KOPT-K1 (cell line): ENCODE results near the gene SLC25A11.

ENCODE experiments used
- H3K27ac ChIP-seq: fragments of 200-600 bp; sonication (generic); 2 replicates; pipeline ENCODE4 v1.5.1; 2016; ENCODE audit warnings: antibody characterized with exemption, mild to moderate bottlenecking, low read depth, low read length; ENCODE audit not compliant: poor library complexity, severe bottlenecking
- H3K36me3 ChIP-seq: fragments of 200-600 bp; sonication (generic); 2 replicates; pipeline ENCODE4 v1.5.1; 2017; ENCODE audit warnings: antibody characterized with exemption, mild to moderate bottlenecking, low read length, moderate library complexity; ENCODE audit not compliant: insufficient read depth
- H3K9me3 ChIP-seq: fragments of 200-600 bp; sonication (generic); 2 replicates; pipeline ENCODE4 v1.5.1; 2017; ENCODE audit warnings: antibody characterized with exemption, low read length, mild to moderate bottlenecking; ENCODE audit not compliant: insufficient read depth, poor library complexity, severe bottlenecking

The SLC25A11 gene

GRCh38 chr17:4969551-4970173, 29.8 kb upstream of the SLC25A11 start:
- Histone ChIP-seq H3K9me3 (no peaks in the 10 kb centered on the region), H3K36me3 (peaks cover 46% of the 10 kb centered on the region), H3K27ac (no peak overlapping the region)

- peak overlapping the region; percentile 84 for H3K27ac ChIP-seq
- H3K36me3 ChIP-seq, result peaks cover 43% of the 10 kb centered on the region
- H3K9me3 ChIP-seq, result no peaks in the 10 kb centered on the region
Measured at GRCh38 chr17:4969047-4969550, 29.3 kb upstream of the SLC25A11 start.

DNA sequence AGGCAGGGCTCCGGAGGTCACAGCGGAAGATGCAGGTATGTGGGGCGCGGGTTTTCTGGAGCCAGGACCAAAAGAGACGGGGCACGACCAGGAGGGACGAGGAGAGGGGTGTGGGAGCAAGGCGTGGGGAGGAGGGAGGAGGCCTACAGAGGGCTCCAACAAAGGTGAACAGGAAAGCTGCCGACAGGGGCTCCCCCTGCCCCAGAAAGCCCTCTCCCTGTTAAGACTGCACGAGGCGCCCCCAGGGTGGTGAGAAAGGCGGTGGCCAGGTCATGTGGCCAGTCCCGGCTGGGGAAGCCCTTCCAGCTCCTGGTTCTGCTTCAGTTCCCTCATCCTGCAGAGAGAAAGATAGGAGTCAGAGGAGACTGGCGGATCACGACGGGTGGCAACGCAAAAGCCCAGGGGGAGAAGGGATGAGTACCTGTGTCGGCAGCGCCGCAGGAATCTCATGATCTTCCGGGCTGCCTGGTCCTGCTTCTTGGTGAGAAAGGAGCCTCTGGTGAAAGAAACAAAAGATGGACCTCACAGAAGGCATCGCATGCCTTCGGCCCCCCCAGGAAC, 28.7 kb upstream of the SLC25A11 start:
- peak overlapping the region; percentile 84 for H3K27ac ChIP-seq
- H3K36me3 ChIP-seq, result peaks cover 38% of the 10 kb centered on the region
- H3K9me3 ChIP-seq, result no peaks in the 10 kb centered on the region

GRCh38 chr17:4967539-4968485, 28.0 kb upstream of the SLC25A11 start, which contains the start of gene SPAG7:
TSS of gene SPAG7 (minus strand) at chr17:4967817. CDS start at chr17:4967804, 13 bp downstream.
- H3K27ac ChIP-seq, result peak within 1 kb of the TSS; percentile 84
- peaks cover 30% of the 10 kb centered on the region for H3K36me3 ChIP-seq
- H3K9me3 ChIP-seq, result no peaks in the 10 kb centered on the region

DNA sequence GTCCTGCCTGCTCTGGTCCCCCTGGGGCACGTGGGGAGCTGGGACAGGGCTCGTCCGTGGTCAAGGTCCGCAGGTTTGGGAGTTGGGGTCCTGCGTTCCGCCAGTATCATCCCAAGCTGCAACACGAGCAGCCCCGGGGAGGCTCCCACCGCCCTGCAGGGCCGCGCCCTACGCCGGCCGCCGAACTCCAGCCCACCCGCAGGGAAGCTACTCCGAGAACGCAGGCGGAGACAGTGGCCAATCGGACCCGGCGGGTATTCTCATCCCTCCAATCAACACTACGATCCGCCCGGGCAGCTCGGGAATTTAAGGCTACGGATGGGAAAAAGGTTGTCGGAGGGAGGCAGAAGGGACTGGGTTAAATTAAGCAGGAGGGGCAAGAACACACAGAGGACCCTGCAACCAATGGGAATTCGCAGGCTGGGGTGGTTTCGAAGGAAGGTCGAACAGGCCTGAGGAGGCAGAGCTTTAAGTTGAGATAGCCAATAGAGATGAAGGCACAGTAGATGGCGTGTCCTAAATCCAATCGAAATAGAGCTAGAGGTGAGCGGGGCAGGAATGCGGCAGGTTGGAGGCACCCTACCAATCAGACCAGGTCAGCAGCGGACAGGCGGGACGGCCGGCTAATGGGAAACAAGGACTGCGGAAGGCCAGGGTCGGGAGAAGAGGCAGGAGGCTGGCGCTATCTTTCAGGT, 27.1 kb upstream of the SLC25A11 start:
- no peaks in the 10 kb centered on the region for H3K9me3 ChIP-seq

GRCh38 chr17:4965311-4965986, 25.6 kb upstream of the SLC25A11 start:
- Histone ChIP-seq H3K27ac (no peak overlapping the region), H3K9me3 (no peaks in the 10 kb centered on the region), H3K36me3 (peaks cover 19% of the 10 kb centered on the region)

More for the DNA sequence above, 27.1 kb upstream of the SLC25A11 start:
- peaks cover 22% of the 10 kb centered on the region; the same call in 1 of the 2 replicates for H3K36me3 ChIP-seq
- H3K27ac ChIP-seq, result peak overlapping the region; percentile 84

DNA sequence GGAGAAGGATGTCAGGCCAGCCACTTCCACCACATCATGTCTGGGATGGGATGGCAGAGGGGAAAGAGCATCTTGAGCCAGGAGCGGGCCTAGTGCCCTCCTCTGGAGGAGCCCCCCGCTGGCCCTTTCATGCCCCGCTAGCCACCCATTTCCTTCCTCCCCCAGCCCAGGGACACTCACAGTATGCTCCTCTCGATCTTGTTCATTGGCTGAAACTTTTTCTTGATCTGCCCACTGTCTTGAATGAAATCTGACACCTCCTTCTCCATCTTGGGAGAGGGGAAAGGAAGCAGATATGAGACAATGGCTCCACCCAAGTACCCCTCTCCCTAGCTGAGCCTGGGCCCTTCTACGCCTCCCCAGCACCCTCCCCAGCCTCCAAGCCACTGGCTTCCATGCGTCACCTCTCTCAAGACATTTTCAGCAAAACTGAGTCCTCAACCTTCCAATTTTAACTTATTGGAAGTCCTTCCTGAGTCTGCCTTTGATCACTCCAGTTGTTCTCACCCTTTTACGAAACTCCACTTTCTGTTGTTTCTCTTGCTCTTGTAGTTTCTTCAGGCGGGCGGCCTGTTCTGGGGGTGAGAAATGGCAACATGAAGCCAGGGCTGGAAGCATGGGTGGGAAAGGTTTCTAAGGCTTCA, 20.6 kb upstream of the SLC25A11 start:
- Histone ChIP-seq H3K27ac (no peak overlapping the region), H3K36me3 (peaks cover 35% of the 10 kb centered on the region)

DNA sequence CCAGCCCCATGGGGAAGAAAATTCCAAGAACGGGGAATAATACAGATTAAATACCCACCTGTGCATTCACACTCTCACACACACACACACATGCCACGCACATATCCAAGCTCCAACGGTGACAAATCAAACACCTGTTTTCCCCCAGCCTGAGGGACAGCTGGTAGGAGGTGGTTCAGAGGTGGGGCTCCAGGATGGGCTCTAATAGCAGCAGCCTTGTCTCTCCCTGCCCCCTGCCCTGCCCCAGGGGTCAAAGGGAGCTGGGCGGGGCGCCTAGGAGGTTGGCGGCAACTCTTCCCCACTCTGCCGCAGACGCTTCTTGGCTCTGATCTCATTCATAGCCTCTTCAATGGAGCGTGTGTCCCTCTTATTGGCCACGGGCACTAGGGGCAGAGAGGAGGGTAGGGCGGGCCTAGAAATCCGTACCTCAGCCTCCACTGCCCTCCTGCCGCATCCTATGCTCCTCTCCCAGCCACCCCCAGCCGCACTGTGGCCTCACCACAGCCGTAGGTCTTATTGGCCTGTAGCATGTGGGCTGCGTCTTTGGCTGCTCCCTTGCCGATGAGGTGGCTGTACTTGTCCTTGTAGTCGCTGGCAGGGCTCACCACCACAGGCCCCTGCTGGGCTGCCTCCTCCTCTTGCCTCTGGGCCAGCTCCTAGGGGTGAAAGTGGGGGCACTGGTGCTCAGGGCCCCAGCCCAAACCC, 19.6 kb upstream of the SLC25A11 start:
- Histone ChIP-seq H3K9me3 (no peaks in the 10 kb centered on the region), H3K27ac (no peak overlapping the region), H3K36me3 (peaks cover 35% of the 10 kb centered on the region)

More for the DNA sequence above, 20.6 kb upstream of the SLC25A11 start:
- no peaks in the 10 kb centered on the region for H3K9me3 ChIP-seq

DNA sequence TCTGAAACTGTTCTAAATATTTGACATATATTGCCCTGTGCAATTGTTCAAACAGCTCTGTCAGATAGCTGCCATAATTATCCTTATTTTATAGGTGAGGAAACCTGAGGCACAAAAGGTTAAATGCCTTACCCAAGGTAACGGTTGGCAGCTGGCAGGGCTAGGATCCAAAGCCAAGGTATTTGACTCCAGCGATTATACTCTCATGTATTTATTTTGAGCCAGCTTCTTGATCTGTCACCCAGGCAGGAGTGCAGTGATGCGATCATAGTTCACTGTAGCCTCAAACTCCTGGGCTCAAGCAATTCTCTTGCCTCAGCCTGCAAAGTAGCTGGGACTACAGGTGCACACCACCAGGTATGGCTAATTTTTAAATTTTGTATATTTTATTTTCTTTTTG, 18.3 kb upstream of the SLC25A11 start:
- no peak overlapping the region for H3K27ac ChIP-seq
- peaks cover 35% of the 10 kb centered on the region for H3K36me3 ChIP-seq
- no peaks in the 10 kb centered on the region for H3K9me3 ChIP-seq

- H3K27ac ChIP-seq, result no peak overlapping the region
- no peaks in the 10 kb centered on the region for H3K9me3 ChIP-seq
- H3K36me3 ChIP-seq, result peaks cover 35% of the 10 kb centered on the region
Measured at GRCh38 chr17:4956493-4957061, 16.7 kb upstream of the SLC25A11 start.

- Histone ChIP-seq H3K36me3 (peaks cover 24% of the 10 kb centered on the region), H3K9me3 (no peaks in the 10 kb centered on the region), H3K27ac (no peak overlapping the region)
Measured at GRCh38 chr17:4955091-4955490, 15.2 kb upstream of the SLC25A11 start.

GRCh38 chr17:4953451-4953961, 13.7 kb upstream of the SLC25A11 start:
- H3K27ac ChIP-seq, result no peak overlapping the region
- H3K36me3 ChIP-seq, result peaks cover 10% of the 10 kb centered on the region
- no peaks in the 10 kb centered on the region for H3K9me3 ChIP-seq

- Histone ChIP-seq H3K9me3 (no peaks in the 10 kb centered on the region), H3K27ac (peak overlapping the region; percentile 99), H3K36me3 (peaks cover 12% of the 10 kb centered on the region)
Measured at GRCh38 chr17:4951486-4951885, 11.6 kb upstream of the SLC25A11 start.
